Right hindlimb (tissue), 1 donor: ENCODE results near the gene MUSTN1.

Experiments used
- DNase-seq: peaks from one replicate; pipeline ENCODE4 v3.0.0-alpha.2; 2018

Gene MUSTN1

GRCh38 chr3:52831500-52832301 is 3.1 kb downstream of the MUSTN1 start:
- DNase-seq: peak; percentile 52

- DNase-seq: no peak
These were observed 4.1 kb downstream of the MUSTN1 start, which contains the start of gene ITIH4 for GRCh38 chr3:52830535-52831258. ITIH4 (minus strand) TSS chr3:52830672; CDS start chr3:52830642, 30 bp downstream.

DNA sequence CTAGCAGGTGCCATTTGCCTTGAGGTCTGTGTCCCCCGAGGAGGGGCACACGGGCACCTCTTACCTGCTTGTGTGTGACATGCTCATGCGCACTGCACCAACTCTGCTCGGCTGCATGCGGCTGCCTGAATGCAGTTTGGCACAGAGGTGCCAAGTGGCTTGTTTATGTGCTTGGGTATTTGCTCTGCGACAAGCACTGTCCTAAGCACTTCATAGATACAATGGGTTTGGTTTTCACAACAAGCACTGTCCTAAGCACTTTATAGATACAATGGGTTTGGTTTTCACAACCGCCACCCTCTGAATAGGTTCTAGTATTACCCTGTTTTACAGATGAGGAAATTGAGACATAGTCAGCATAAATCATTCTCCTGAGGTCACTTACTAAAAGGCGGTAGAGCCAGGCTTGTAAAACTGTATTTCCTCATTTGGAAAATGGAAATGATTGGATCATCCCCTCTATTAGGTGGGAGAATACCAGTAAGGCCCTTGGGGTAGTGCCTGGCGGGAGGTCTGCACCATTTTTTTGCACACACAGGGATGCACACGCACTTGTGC is 4.8 kb downstream of the MUSTN1 start:
- DNase-seq: no peak

DNA sequence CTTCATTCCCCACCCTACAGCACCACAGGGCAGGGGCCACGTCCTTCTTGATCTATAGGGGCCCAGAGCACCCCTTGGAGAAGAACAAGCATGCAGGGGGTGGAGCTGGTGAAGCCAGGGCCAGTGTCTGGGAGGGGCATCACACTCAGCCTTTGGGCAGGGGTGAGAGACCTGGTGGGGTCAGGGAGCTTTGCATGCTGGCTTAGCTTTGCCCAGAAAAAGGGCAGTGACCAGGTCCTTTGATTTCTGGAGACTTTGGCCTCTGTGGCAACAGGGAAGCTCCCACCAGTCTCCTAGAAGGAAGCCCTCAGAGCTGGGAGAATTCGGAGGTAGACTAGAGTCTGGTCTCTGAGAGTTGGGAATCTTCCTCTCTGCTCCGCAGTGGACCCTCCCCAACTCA is 5.3 kb downstream of the MUSTN1 start:
- DNase-seq: no peak

GRCh38 chr3:52827866-52828376 is 6.9 kb downstream of the MUSTN1 start:
- DNase-seq: no peak

DNA sequence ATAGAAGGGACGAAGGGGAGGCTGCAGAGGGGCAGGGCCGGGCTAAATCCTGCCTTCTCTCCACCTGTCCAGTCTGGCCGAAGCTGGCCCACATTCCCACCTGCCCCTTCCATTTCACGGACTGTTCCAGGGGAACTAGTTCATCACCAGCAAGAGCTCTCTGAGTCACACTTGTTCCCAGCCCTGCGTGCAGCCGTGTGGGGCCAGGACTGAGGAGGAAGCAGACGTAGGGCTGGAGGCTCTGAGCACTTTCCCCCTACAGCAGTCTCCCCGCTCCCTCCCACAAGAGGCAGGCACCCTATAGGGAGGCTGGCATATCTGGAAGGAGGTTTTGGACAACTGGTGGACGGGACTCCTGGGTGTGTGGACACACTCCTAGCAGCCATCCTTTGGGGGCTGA is 7.4 kb downstream of the MUSTN1 start:
- no peak for DNase-seq

DNA sequence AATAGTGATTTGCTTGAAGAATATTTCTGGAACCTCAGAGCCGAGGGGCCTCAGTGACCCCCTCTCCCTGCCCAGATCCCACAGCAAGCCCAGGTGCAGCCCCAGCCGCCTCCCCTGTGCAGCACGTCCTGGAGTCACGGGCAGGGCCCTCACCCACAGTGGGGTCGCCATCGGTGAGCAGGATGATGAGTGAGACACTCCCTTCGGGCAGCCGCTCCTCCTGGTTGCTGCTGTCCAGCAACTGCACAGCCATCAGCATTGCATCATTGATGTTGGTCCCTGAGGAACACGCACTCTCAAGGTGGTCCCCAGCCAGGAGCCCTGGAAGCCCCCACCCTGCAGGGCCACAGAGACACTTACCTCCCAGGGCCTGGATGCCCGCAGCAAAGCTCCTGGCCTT is 10.8 kb downstream of the MUSTN1 start:
- DNase-seq: no peak

DNA sequence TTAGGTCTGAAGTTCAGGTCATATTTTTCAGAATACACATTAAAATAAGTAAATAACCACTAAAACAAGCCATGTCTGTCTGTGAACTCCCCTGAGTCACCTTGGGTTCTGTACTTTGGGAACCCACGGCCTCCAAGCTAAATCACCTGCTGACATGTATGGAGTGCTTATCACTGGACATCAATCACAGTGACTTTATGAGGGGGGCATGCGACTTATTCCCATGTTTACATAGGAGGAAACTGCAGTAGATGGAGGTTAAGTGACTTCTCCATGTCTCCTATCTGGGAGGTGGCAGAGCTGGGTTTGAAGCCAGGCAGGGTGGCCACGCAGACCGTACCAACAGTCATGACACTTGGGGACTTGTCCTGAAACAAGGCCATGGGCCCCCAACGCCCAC is 12.5 kb downstream of the MUSTN1 start:
- no peak for DNase-seq

DNA sequence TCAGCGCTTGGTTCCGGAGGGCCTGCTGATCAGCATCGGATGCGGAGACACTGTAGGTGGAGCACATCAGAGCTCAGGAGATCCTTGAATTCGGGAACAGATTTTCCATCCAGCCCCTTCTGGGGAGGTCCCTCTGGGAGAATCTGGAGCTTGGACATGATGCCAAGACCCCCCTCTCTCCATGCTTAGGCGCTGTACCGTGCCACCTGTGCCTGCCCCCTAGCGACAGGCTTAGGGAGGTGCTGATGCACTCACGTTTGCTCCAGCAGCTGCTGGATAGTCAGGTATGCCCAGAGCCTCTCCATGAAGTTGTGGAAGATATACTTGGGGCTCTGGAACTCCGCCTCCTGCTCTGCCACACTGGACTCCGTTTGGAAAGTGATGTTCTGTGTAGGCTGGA is 14.1 kb downstream of the MUSTN1 start:
- DNase-seq: no peak

GRCh38 chr3:52819936-52820335 is 14.9 kb downstream of the MUSTN1 start:
- DNase-seq: no peak

- DNase-seq: no peak
These were observed 17.0 kb downstream of the MUSTN1 start for GRCh38 chr3:52817860-52818259.

GRCh38 chr3:52817221-52817620 is 17.6 kb downstream of the MUSTN1 start:
- no peak for DNase-seq

GRCh38 chr3:52816654-52817053 is 18.2 kb downstream of the MUSTN1 start:
- DNase-seq: no peak

DNA sequence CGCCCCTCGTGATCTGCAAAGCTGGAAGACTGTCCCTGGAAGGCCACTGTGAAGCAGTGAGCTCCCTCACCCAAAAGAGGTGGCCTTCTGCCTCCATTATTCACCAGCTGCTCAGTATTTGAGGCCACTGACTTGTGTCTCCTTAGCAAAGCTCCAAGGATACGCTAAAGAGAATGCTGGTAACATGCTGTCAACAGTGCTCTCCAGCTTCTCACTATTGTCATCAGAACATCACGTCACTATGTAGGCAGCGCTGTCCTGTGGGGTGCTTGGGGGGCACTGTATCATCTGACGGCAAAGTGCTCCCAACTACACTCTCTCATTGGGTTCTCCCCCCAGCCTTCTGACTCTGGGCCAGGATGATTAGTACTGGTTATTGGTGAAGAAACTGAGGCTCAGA is 18.6 kb downstream of the MUSTN1 start:
- no peak for DNase-seq

DNA sequence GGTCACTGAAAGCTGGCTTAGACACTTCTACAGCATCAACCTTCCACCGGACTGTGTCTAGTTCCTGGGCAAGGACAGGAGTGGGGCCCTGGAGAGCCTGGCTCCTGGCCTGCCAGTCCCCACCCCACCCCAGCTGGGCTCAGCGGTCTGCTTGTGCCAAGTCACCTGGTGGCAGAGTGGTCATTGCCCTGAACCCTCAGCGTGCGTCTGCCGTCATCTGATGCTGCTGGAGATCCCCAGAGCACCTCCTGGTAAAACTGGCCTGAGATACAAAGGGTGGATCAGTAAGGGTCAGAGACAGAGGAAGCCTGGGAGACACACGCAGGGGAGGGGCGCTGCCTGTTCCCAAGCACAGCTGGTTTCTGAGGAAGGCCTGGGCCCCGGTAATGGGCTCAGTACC is 21.0 kb downstream of the MUSTN1 start:
- no peak for DNase-seq

- DNase-seq: no peak
These were observed 23.3 kb downstream of the MUSTN1 start for GRCh38 chr3:52811452-52812011.

DNA sequence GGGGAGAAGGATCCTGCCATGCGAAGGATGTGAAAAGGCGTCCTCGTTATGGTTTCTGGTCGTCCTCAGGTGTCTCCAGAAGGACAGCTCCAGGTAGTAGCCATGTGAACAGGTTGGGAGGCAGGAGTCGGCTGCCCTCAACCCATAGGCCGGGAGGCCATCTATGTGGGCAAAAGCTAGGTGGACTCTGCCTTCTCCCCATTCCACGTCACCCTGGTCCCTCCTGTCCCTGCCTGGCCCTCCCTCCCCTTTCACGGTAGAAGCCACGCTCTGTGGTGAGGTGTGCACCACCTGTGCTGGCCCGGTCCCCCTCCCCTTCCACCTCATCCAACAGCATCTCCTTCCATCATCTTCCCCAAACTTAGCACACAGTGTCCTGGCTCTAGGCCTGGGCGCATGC is 23.9 kb downstream of the MUSTN1 start:
- no peak for DNase-seq

- DNase-seq: no peak
These were observed 25.0 kb downstream of the MUSTN1 start for GRCh38 chr3:52809662-52810377.

GRCh38 chr3:52809149-52809548 is 25.7 kb downstream of the MUSTN1 start:
- no peak for DNase-seq

DNA sequence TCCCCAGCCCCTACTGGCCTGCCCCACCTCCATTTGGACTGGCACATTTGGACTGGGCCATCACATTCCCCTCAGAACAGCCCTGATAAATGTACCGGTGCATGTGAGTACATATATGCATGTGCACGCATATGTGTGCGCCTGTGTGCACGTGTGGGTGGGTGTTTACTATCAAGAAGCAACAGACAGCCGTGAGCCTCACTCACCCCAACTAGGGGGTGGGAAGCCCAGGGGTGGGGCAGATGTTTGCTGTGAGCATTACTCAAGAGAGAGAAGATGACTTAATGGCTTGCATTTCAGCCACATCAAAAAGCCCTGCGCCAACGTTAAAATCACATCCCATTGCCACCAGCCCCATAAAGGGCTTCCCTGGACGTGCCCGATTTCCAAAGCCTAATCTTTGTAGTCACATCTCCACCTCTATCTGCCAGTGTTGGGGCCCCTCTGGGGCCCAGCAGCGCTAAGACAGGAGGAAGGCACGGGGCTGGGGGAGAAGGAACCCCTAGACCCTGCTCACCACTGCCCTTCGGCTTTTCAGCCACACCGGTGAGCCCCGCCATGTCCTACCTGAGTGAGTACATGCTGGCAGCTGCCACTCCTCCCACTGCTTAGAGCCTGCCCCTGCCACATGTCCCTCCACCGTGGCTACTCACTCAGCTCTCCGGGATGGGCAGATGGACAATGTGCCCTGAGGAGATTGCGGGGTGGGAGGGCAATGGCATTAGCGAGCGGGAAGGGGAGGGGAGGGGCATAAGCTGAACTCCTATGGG is 29.4 kb downstream of the MUSTN1 start:
- DNase-seq: no peak

DNA sequence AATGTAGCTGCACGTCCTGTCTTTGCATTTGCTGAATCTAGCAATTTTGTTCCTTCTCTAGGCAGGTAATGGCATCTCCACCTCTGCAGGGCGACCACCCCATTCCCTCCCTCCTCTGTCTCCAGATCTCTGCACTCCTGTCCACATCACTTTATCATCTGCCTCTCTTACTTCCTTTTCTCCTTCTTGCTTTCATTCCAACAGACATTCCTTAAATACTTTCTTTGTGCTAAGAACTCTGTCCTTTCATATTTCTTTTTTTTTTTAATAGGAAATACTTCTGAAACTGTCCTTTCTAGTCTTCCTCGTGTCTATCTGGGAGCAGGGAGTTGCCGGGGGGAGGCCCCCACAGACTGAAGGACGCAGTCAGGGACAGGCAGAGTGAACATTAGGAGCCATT is 33.0 kb downstream of the MUSTN1 start:
- DNase-seq: no peak

DNA sequence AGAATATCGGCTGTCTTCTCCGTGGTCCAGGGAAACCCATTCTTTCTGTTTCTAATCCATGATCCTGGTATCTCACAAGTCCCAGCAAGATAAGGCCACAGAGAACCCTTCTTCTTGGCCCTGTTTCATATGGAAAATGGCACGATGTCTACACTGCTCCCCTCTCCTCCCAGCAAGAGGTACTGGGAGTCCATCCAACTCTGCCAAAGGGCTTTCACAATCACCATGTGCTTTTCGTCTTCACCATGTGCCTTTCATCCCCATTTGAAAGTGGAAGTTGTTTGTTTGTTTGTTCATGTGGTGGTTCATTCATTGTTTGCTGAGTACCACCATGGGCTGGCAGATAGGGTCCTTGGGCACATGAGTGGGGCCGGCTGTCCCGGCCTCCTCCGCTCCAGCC is 34.7 kb downstream of the MUSTN1 start:
- no peak for DNase-seq
